Activated T-helper 1 cell treated with anti-CD3 and anti-CD28 coated beads, Interleukin-12 subunit alpha, Interleukin-12 subunit beta, Interleukin-2, Interleukin-4 antibody, amounts not matched to agents 30 ng/mL and 10 ng/mL and 1 ng/mL, durations not matched to agents 14 hours and 24 hours and 36 hours (primary cell): ENCODE results near the gene PLEKHH1. TPM values are rescaled to one million over a fixed set of nuclear protein-coding genes. Genes with fewer than 3 reads are reported as not detected.
A peak's percentile ranks its signal among the peaks of the same experiment; 100 is the strongest.
"Not testable (repeated sequence)": the region's sequence is repeated elsewhere in the genome, so short reads cannot be mapped to it uniquely, and the experiment has no call there.

ENCODE experiments used
- DNase-seq: peaks from one replicate; pipeline ENCODE4 v3.0.0; 2021; ENCODE audit warnings: low spot score
- H3K27ac Mint-ChIP-seq: one replicate; pipeline ENCODE4 v1.8.0; 2021; ENCODE audit warnings: mild to moderate bottlenecking, mixed read lengths
- H3K27me3 Mint-ChIP-seq: one replicate; pipeline ENCODE4 v1.8.0; 2022; ENCODE audit warnings: mild to moderate bottlenecking, moderate library complexity, mixed read lengths; ENCODE audit not compliant: insufficient read depth
- H3K36me3 Mint-ChIP-seq: one replicate; pipeline ENCODE4 v1.8.0; 2021; ENCODE audit warnings: low read depth, mixed read lengths
- H3K4me1 Mint-ChIP-seq: one replicate; pipeline ENCODE4 v1.8.0; 2021; ENCODE audit warnings: low read depth, mixed read lengths
- H3K4me3 Mint-ChIP-seq: one replicate; pipeline ENCODE4 v1.8.0; 2021; ENCODE audit warnings: mild to moderate bottlenecking, moderate library complexity, mixed read lengths
- H3K9me3 Mint-ChIP-seq: one replicate; pipeline ENCODE4 v1.8.0; 2021; ENCODE audit warnings: mixed read lengths
- intact Hi-C: fragments of 100-400 bp; cut with micrococcal nuclease; formaldehyde crosslinking; loops from one replicate; pipeline ENCODE4 v1.15.1; 2024
- total RNA-seq: library from RNA; stranded (reverse); gene quantifications from 2 replicates; pipeline ENCODE4 v1.2.3, GENCODE V29; 2022

The PLEKHH1 gene
- total RNA-seq, 1 donor from 2014 or later: 0.96 TPM

DNA sequence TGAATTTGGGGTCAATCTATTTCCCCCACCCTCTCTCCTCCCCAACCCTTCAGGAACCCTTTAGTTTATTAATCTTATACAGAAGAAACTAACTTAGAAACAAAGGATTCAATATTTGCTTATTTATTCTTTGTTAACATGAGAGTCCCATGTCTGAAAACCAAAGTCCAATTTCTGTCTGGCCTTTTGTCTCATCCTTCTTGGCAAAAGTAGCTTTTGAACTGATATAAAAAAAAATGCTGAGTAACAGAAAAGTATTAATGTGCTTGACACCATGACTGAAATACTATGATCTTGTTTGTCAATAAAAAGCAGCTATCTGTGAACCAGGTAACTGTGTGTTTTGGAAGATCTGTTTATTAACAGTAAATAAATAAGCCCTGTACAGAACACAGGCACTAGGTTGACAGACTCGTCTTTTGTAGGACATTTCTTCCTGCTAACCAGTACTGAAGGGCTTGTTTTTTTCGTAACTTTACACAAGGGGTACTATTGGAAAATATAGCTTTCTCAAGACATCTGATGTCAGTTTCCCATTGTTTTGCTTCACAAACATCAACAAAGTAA lies 56.2 kb downstream of the PLEKHH1 start:
- no peak overlapping the region for H3K4me3 Mint-ChIP-seq
- no peaks in the 10 kb centered on the region for H3K9me3 Mint-ChIP-seq
- H3K4me1 Mint-ChIP-seq: no peaks in the 10 kb centered on the region
- H3K36me3 Mint-ChIP-seq: peaks cover 6% of the 10 kb centered on the region
- intact Hi-C loops: no loop called here
- H3K27me3 Mint-ChIP-seq: no peaks in the 10 kb centered on the region
- DNase-seq: no peak
- H3K27ac Mint-ChIP-seq: no peak overlapping the region

DNA sequence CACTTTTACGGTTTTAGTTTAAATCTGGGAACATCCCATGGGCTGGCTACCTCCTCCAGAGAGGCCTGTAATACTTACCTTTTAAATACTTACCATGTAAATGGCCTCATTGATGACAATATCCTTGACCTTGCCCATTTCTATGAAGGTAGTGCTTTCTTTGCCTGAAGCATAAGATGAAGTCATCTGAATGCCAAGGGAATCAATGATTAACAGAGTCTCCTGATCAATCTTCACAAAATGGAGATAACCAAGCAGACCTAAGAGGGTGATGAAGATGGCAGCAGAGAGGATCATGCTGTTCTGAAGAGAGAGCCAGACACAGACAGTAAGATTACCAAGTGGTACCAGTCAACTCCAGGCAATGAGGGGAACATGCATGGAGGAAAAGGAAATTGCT lies 60.6 kb downstream of the PLEKHH1 start:
- intact Hi-C loops, DNase-seq, H3K9me3 Mint-ChIP-seq, H3K4me3 Mint-ChIP-seq, H3K27ac Mint-ChIP-seq, H3K27me3 Mint-ChIP-seq: not testable (repeated sequence)
- Mint-ChIP-seq H3K36me3 (peaks cover 19% of the 10 kb centered on the region), H3K4me1 (peaks cover 23% of the 10 kb centered on the region)

DNA sequence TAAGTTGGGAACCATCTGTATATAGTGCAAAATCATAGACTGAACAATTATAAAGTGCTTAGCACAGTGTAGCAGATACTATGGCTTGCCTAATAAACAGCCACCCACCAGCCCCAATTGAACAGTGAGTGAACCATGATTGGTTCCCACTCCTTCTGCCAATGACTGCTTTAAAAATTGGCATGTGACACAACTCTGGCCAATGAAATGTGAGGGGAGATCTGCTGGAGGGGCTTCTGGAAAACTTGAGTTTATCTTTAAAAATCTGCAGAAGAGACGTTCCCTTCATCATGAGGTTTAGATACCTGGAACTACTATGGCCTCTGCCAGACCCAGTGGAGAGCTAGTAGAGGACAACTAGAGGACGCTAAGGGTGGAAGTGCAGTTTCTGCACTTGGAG lies 62.3 kb downstream of the PLEKHH1 start:
- Mint-ChIP-seq H3K36me3 (peaks cover 24% of the 10 kb centered on the region), H3K27ac (no peak overlapping the region), H3K27me3 (peaks cover 2% of the 10 kb centered on the region), H3K9me3 (no peaks in the 10 kb centered on the region), H3K4me1 (peaks cover 38% of the 10 kb centered on the region), H3K4me3 (no peak overlapping the region)
- DNase-seq: no peak
- intact Hi-C loops: no loop called here

DNA sequence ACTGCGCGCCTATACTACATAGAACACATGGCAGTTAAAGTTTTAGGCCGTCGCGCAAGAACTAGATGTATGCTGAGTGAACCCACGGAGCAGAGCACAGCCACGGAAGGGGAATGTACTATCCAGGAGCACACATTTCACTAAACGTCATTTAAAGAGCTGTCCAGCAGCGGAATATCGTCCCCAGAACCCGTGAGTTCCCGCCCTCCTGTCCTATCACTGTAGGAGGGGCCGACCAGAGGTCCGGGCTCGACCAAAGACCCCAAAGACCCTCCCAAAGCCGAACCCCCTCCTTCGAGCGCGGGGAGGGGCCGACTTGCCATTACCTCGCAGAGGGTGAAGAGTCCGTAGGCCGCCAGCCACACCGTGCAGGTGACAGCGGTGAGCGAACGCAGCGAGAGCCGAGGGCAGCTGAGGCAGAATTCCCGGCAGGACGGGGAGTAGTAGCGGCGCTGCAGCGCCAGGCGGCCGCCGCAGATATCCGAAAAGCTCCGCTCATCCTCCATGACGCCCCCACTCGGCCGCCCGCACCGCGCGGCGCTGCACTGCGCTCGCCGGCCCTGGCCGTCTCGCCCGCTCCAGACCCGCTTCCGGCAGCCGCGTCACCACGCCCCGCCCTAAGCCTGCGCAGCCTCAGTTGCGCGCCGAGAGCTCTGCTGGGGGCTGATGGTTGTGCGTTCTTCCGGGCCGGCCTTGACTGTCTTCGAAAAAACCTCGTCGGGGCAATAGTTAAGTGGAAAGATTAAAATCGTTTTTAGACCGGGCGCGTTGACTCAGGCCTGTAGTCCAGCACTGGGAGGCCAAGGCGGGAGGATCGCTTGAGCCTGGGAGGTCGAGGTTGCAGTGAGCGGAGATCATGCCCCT lies 66.8 kb downstream of the PLEKHH1 start, which contains the start of gene PIGH:
TSS of gene PIGH (minus strand) at position 571 of the 864 bp plus-strand sequence. CDS start at position 506, 65 bp downstream.
- peak within 1 kb of the TSS; percentile 94 for H3K27ac Mint-ChIP-seq
- peak within 1 kb of the TSS; percentile 99 for H3K4me3 Mint-ChIP-seq
- H3K4me1 Mint-ChIP-seq: peaks cover 44% of the 10 kb centered on the region
- peaks cover 5% of the 10 kb centered on the region for H3K9me3 Mint-ChIP-seq
- H3K36me3 Mint-ChIP-seq: peaks cover 20% of the 10 kb centered on the region
- DNase-seq: peak; percentile 92
- H3K27me3 Mint-ChIP-seq: peaks cover 18% of the 10 kb centered on the region
- intact Hi-C loops: loop anchor here (1.0 to 2.0 kb wide), 7 partner anchors 19 to 240 kb away; partner anchors contain the start of genes ARG2, EIF2S1, RDH11 and VTI1B

DNA sequence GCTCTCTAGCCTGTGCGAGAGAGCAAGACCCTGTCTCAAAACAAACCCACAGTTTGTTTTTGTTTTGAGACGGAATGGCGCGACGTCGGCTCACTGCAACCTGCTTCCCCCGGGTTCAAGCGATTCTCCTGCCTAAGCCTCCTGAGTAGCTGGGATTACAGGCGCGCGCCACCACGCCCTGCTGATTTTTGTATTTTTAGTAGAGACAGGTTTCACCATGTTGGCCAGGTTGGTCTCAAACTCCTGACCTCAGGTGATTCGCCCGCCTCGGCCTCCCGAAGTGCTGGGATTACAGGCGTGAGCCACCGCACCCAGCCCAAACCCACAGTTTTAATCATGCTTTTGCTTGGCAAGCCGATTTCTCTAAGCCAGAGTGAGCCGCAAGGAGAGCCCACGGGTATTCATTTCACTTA lies 67.5 kb downstream of the PLEKHH1 start:
- not testable (repeated sequence) for H3K9me3 Mint-ChIP-seq, DNase-seq
- intact Hi-C loops: loop anchor here (1.0 to 2.0 kb wide), 7 partner anchors 19 to 240 kb away; partner anchors contain the start of genes ARG2, EIF2S1, RDH11 and VTI1B
- Mint-ChIP-seq H3K27me3 (peaks cover 18% of the 10 kb centered on the region), H3K36me3 (peaks cover 17% of the 10 kb centered on the region), H3K4me1 (peaks cover 39% of the 10 kb centered on the region), H3K27ac (peak overlapping the region; percentile 94), H3K4me3 (peak overlapping the region; percentile 99)

DNA sequence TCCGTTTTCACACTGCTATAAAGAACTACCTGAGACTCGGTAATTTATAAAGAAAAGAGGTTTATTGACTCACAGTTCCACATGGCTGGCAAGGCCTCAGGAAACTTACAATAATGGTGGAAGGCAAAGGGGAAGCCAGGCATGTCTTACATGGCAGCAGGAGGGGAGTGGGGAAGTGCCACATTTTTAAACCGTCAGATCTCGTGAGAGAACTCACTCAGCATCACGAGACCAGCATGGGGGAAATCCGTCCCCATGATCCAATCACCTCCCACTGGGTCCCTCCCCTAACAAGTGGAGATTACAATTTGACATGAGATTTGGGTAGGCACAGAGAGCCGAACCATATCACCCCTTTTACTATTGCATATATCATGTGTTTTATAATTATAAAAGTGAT lies 69.0 kb downstream of the PLEKHH1 start:
- DNase-seq: no peak
- Mint-ChIP-seq H3K4me3 (peak overlapping the region; percentile 2), H3K27ac (no peak overlapping the region), H3K36me3 (peaks cover 11% of the 10 kb centered on the region), H3K4me1 (peaks cover 34% of the 10 kb centered on the region), H3K9me3 (peaks cover 5% of the 10 kb centered on the region), H3K27me3 (peaks cover 26% of the 10 kb centered on the region)
- intact Hi-C loops: no loop called here

DNA sequence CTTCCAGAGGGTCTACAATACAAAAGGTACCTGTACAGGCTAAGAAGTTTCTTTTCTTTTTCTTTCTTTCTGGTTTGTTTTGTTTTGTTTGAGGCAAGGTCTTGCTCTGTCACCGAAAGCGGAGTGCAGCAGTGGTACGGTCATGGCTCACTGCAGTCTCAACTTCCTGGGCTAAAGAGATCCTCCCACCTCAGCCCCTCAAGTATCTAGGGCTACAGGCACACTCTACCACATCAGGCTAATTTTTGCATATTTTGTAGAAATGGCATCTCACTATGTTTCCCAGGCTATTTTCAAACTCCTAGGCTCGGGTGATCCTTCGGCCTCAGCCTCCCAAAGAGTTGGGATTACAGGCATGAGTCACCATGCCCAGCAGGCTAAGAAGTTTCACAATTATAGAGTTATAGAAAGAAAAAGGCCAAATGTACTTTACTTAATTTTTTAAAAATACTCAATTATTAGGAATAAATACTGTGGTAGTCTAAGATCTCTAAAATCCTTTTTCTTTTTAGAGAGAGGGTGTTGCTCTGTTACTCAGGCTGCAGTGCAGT lies 70.0 kb downstream of the PLEKHH1 start:
- Mint-ChIP-seq H3K4me1 (peaks cover 26% of the 10 kb centered on the region), H3K27ac (no peak overlapping the region), H3K36me3 (peaks cover 7% of the 10 kb centered on the region), H3K9me3 (peaks cover 5% of the 10 kb centered on the region), H3K27me3 (peaks cover 26% of the 10 kb centered on the region), H3K4me3 (no peak overlapping the region)
- no peak for DNase-seq
- intact Hi-C loops: no loop called here

DNA sequence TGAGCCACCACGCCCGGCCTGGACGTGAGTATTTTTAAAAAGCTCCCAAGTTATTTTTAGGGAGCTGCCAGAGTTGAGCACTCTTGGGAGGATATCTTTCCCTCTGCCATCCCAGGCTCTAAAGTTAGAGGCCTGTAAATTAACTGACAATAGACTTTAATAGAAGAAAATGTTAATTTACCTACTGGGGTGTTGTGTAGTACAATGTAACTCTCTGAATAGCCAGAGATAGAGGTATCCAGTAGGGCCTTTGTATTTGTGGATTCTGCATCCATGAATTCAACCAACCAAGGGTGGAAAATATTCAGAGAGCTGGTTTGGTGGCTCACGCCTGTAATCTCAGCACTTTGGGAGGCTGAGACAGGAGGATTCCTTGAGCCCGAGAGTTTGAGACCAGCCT lies 74.6 kb downstream of the PLEKHH1 start:
- no peaks in the 10 kb centered on the region for H3K4me1 Mint-ChIP-seq
- H3K9me3 Mint-ChIP-seq: no peaks in the 10 kb centered on the region
- intact Hi-C loops: no loop called here
- H3K27me3 Mint-ChIP-seq: peaks cover 27% of the 10 kb centered on the region
- no peak overlapping the region for H3K27ac Mint-ChIP-seq
- H3K36me3 Mint-ChIP-seq: no peaks in the 10 kb centered on the region
- H3K4me3 Mint-ChIP-seq: no peak overlapping the region
- no peak for DNase-seq

DNA sequence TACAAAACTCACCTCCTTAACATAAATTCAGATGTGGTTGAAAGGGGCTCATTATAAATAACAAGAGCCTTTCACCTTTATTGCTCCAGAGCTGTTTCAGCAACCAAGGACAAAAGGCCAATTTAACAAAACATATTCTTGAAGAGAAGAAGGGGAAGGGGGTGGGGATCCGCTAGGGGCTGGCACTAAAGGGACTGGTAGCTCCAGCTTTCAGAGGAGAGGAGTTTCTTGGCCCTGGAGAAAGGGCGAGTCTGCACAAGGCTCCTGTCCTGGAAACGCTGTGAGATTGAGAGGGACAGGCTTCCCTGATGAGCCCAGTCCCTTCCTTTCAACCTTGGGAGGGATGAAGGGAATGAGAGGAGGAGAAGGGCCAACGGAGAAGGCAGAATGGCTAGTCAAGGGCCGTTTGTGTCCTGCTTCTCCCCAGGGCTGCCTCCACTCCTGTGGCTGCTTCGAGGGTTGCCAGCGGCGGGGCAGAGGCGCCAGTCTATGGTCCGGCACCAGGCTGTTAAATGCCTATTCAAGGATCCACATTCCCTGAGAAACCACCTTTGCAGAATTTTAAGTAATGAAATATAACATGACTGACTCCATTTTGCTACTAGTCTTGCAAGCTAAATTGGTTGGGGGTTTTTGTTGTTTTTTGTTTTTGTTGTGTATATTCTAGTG lies 76.7 kb downstream of the PLEKHH1 start:
- H3K9me3 Mint-ChIP-seq: no peaks in the 10 kb centered on the region
- no peak overlapping the region for H3K27ac Mint-ChIP-seq
- H3K4me1 Mint-ChIP-seq: no peaks in the 10 kb centered on the region
- peaks cover 17% of the 10 kb centered on the region for H3K27me3 Mint-ChIP-seq
- H3K4me3 Mint-ChIP-seq: no peak overlapping the region
- intact Hi-C loops: no loop called here
- DNase-seq: no peak
- H3K36me3 Mint-ChIP-seq: no peaks in the 10 kb centered on the region

DNA sequence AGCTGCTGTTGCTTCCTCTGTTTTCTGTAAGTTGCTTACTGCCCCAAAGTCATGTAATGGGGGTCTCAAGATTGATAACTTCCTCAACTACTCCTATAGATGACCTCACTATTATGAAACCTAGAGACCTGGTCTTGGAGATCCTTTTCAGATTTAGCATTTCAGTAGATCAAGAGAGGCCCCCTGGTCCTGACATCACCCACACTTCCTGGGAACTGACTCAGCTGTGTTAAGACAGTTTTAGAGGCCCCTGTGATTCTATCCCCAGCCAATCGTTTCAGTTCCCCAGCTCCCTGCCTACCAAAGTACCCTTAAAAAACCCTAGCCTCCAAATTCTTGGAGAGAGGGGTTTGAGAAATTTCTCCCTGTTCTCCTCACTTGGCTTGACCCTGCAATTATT lies 77.4 kb downstream of the PLEKHH1 start:
- H3K36me3 Mint-ChIP-seq: no peaks in the 10 kb centered on the region
- no peak overlapping the region for H3K4me3 Mint-ChIP-seq
- no peak overlapping the region for H3K27ac Mint-ChIP-seq
- peaks cover 18% of the 10 kb centered on the region for H3K27me3 Mint-ChIP-seq
- intact Hi-C loops: no loop called here
- H3K9me3 Mint-ChIP-seq: no peaks in the 10 kb centered on the region
- H3K4me1 Mint-ChIP-seq: no peaks in the 10 kb centered on the region
- DNase-seq: no peak

DNA sequence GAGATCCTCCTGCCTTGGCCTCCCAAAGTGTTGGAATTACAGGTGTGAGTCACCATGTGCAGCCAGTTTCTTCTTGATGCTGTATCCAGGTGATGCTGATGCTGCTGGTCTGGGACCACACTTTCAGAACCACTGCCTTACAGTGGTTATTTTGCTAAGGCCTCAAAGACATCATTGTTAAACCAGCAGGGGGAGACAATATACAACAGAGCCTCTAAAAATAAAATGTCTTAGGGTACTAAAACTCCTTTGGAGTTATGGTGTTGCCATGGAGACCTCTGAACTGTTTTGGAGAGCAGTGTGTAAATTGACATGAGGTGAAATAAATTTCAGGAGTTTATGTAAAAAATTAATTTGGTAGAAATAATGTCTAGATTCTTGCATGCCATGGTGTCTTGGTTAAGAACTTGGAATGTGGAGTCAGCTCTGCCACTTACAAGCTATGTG lies 85.5 kb downstream of the PLEKHH1 start:
- Mint-ChIP-seq H3K27ac (peak overlapping the region; percentile 71), H3K9me3 (no peaks in the 10 kb centered on the region), H3K27me3 (peaks cover 14% of the 10 kb centered on the region), H3K4me3 (peak overlapping the region; percentile 86), H3K36me3 (peaks cover 2% of the 10 kb centered on the region), H3K4me1 (peaks cover 39% of the 10 kb centered on the region)
- peak; percentile 27 for DNase-seq
- intact Hi-C loops: loop anchor here (1.0 to 5.0 kb wide), 8 partner anchors 18 to 259 kb away; partner anchors contain the start of genes ATP6V1D, PIGH, RAD51B and RDH11

DNA sequence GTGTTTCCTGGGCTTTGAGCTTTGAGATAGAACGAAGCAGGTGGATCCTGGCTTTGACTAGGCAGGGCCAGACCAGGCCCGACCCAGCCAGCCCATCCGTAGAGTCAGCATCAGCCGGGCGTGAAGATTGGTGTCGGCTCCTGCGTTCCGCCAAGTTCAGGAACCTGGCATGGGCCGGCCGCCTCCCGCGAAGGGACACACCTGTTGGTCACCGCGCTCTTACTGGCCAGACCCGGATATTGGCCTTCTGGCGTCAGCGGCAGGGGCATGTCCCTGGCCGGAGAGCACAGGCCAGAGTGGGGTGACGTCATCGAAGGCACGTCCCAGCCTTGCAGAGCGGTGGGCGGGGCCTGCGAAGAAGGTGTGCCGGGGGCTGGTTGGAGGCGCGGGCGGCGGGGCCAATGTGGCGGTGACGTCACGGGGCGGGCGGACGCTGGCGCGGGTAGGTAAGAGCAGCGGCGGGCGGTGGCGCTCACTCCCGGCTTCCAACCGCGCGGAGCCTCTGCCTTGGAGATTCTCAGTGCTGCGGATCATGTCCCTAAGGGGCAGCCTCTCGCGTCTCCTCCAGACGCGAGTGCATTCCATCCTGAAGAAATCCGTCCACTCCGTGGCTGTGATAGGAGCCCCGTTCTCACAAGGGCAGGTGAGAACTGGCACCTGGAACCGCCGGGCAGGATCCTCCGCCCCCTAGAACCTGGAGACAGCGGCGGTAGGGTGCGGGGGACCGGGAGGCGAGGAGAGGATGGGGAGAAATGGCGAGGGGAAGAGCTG lies 86.5 kb downstream of the PLEKHH1 start, which contains the start of gene ARG2:
TSS of gene ARG2 (plus strand) at position 475 of the 771 bp plus-strand sequence. CDS start at position 533, 58 bp downstream.
- H3K36me3 Mint-ChIP-seq: peaks cover 3% of the 10 kb centered on the region
- intact Hi-C loops: loop anchor here (1.0 to 5.0 kb wide), 6 partner anchors 19 to 260 kb away; partner anchors contain the start of genes ATP6V1D, PIGH, RAD51B and RDH11
- H3K27me3 Mint-ChIP-seq: peaks cover 14% of the 10 kb centered on the region
- DNase-seq: peak; percentile 94
- peak within 1 kb of the TSS; percentile 86 for H3K4me3 Mint-ChIP-seq
- peak within 1 kb of the TSS; percentile 71 for H3K27ac Mint-ChIP-seq
- H3K9me3 Mint-ChIP-seq: no peaks in the 10 kb centered on the region
- peaks cover 39% of the 10 kb centered on the region for H3K4me1 Mint-ChIP-seq
